SU-DHL-6 (cell line): Measurements from ENCODE around the gene CLPTM1L.

Experiments
- CTCF ChIP-seq: fragments of 200-600 bp; sonication (generic); IDR thresholded peaks from one replicate; pipeline ENCODE4 v1.5.1; 2017; ENCODE audit warnings: antibody characterized with exemption, mild to moderate bottlenecking, low read length, moderate library complexity; ENCODE audit not compliant: insufficient read depth, poor library complexity, severe bottlenecking
- EZH2phosphoT487 ChIP-seq: fragments of 200-600 bp; sonication (generic), shearing (Covaris generic); conservative IDR thresholded peaks from 2 replicates; pipeline ENCODE4 v1.6.1; 2018; ENCODE audit warnings: mild to moderate bottlenecking, antibody characterized with exemption, low read length, moderate library complexity, mixed read lengths

GRCh38 chr5:1334831-1335539, 9.9 kb downstream of the CLPTM1L start:
- TF ChIP-seq CTCF (no peak), EZH2phosphoT487 (no peak)
